Testis (tissue), 3 donors: ENCODE results near the gene DGAT2. TPM values are rescaled to one million over a fixed set of nuclear protein-coding genes. Genes with fewer than 3 reads are reported as not detected.

Experiments
- DNase-seq: peaks from one replicate; pipeline ENCODE4 v3.0.0-alpha.2; 2019
- H3K27ac ChIP-seq, 2 donors: fragments of 200-600 bp; sonication (generic); one replicate each; pipeline ENCODE4 v1.5.1; 2019
- H3K27me3 ChIP-seq: fragments of 200-600 bp; sonication (generic); one replicate; pipeline ENCODE4 v1.5.1; 2019
- H3K36me3 ChIP-seq: fragments of 200-600 bp; sonication (generic); one replicate; pipeline ENCODE4 v1.5.1; 2017; ENCODE audit warnings: low read depth; ENCODE audit errors: missing control alignments
- H3K4me1 ChIP-seq: fragments of 200-600 bp; sonication (generic); one replicate; pipeline ENCODE4 v1.5.1; 2019
- H3K4me3 ChIP-seq, 2 donors: fragments of 200-600 bp; sonication (generic); one replicate each; pipeline ENCODE4 v1.5.1; 2017 to 2019
- H3K9me3 ChIP-seq: fragments of 200-600 bp; sonication (generic); one replicate; pipeline ENCODE4 v1.5.1; 2017
- CTCF ChIP-seq, 3 experiments: fragments of 450-650 bp in 2 of 3; fragments of 200-600 bp in 1 of 3; sonication (generic) in 1 of 3; IDR thresholded peaks; one replicate each; pipeline ENCODE4 v1.5.1; 2016 to 2019; ENCODE audit warnings: antibody characterized with exemption in 3 of 3, mild to moderate bottlenecking in 2 of 3, moderate library complexity in 1 of 3
- POLR2A ChIP-seq: fragments of 450-650 bp; IDR thresholded peaks from one replicate; pipeline ENCODE4 v1.6.1; 2017; ENCODE audit warnings: antibody characterized with exemption, mild to moderate bottlenecking, moderate library complexity
- WGBS, 2 donors: methylation state at CpG; one replicate each; pipeline ENCODE4 v1.1.5; 2018; 5-methylcytosine and 5-hydroxymethylcytosine counted together
- intact Hi-C: fragments of 100-400 bp; cut with DNase I; formaldehyde crosslinking; loops from one replicate; pipeline ENCODE4 v1.15.1; 2023; ENCODE audit warnings: low total_unique reads
- polyA plus RNA-seq: library from polyadenylated mRNA; stranded (reverse); fragments of 350-450 nt; fragmentation: Illumina TruSeq; extraction: RNeasy Lipid Tissue Mini Kit (QIAGEN cat#74804); gene quantifications from one replicate; pipeline ENCODE4 v1.2.3, GENCODE V29; 2014; ENCODE audit warnings: low read depth, low replicate concordance; ENCODE audit not compliant: insufficient read depth
- total RNA-seq, 2 donors: library from RNA; depleted of rRNA; stranded (reverse); fragments of >200 nt; gene quantifications; one replicate each; pipeline ENCODE4 v1.2.3, GENCODE V29; 2016

Gene DGAT2
- total and polyA plus RNA-seq, 3 donors from 2014 or later = 40.9 to 77.6 (median 54.6) TPM

- intact Hi-C loops = no loop called here
- TF ChIP-seq CTCF (IDR thresholded peaks at IDR 0.05) = no peak
- Histone ChIP-seq H3K36me3 (no peaks in the 10 kb centered on the region), H3K4me1 (peaks cover 4% of the 10 kb centered on the region), H3K4me3 (no peak overlapping the region), H3K27ac (no peak overlapping the region), H3K27me3 (no peaks in the 10 kb centered on the region), H3K9me3 (no peaks in the 10 kb centered on the region)
- WGBS, 2 donors = 64 to 76% methylated on average over 5 to 14 of the region's 14 CpGs
- DNase-seq = no peak
Observed at GRCh38 chr11:75721852-75722668, 46.5 kb upstream of the DGAT2 start.

GRCh38 chr11:75722669-75723042 lies 45.9 kb upstream of the DGAT2 start:
- Histone ChIP-seq H3K4me1 (peaks cover 4% of the 10 kb centered on the region), H3K4me3 (no peak overlapping the region), H3K9me3 (no peaks in the 10 kb centered on the region), H3K27me3 (no peaks in the 10 kb centered on the region), H3K36me3 (no peaks in the 10 kb centered on the region), H3K27ac (no peak overlapping the region)
- TF ChIP-seq POLR2A = no peak
- WGBS, 2 donors = 89 to 95% methylated on average over 7 to 9 of the region's 9 CpGs
- intact Hi-C loops = no loop called here
- DNase-seq = no peak

- Histone ChIP-seq H3K27me3 (no peaks in the 10 kb centered on the region), H3K4me3 (no peak overlapping the region), H3K36me3 (no peaks in the 10 kb centered on the region), H3K27ac (no peak overlapping the region), H3K4me1 (peaks cover 4% of the 10 kb centered on the region), H3K9me3 (no peaks in the 10 kb centered on the region)
- WGBS, 2 donors = 59 to 66% methylated on average over 10 to 12 of the region's 13 CpGs
- TF ChIP-seq POLR2A (no peak), CTCF (IDR thresholded peaks at IDR 0.05) (no peak)
- intact Hi-C loops = no loop called here
- no peak for DNase-seq
Observed at GRCh38 chr11:75725547-75726320, 42.8 kb upstream of the DGAT2 start.

- no peak overlapping the region for H3K4me3 ChIP-seq
- no peaks in the 10 kb centered on the region for H3K36me3 ChIP-seq
- H3K27ac ChIP-seq = no peak overlapping the region
- intact Hi-C loops = no loop called here
- DNase-seq = no peak
- peaks cover 4% of the 10 kb centered on the region for H3K4me1 ChIP-seq
- no peaks in the 10 kb centered on the region for H3K27me3 ChIP-seq
- TF ChIP-seq POLR2A = no peak
- TF ChIP-seq CTCF (IDR thresholded peaks at IDR 0.05) = no peak
- no peaks in the 10 kb centered on the region for H3K9me3 ChIP-seq
- 95 to 98% methylated on average over 2 of the region's 2 CpGs for WGBS, 2 donors
Observed at GRCh38 chr11:75728992-75729391, 39.6 kb upstream of the DGAT2 start.

GRCh38 chr11:75731095-75731494 lies 37.5 kb upstream of the DGAT2 start:
- intact Hi-C loops = no loop called here
- H3K27ac ChIP-seq = no peak overlapping the region
- no peaks in the 10 kb centered on the region for H3K27me3 ChIP-seq
- DNase-seq = no peak
- peaks cover under 1% of the 10 kb centered on the region for H3K4me1 ChIP-seq
- H3K36me3 ChIP-seq = no peaks in the 10 kb centered on the region
- no peaks in the 10 kb centered on the region for H3K9me3 ChIP-seq
- TF ChIP-seq POLR2A (no peak), CTCF (IDR thresholded peaks at IDR 0.05) (no peak)
- H3K4me3 ChIP-seq = no peak overlapping the region
- 92 to 94% methylated on average over 5 of the region's 5 CpGs for WGBS, 2 donors
